HuH-7.5 (cell line): ENCODE data around the gene APOL6.
"Not testable (repeated sequence)": the region's sequence is repeated elsewhere in the genome, so short reads cannot be mapped to it uniquely, and the experiment has no call there.

ENCODE experiments used
- DNase-seq: peaks from one replicate; pipeline ENCODE4 v3.0.0; 2011; ENCODE audit warnings: low spot score

Gene APOL6

GRCh38 chr22:35617137-35617755 lies 31.0 kb upstream of the APOL6 start, which contains the start of gene MB:
Gene MB, minus strand, starts transcription at chr22:35617329. Its CDS starts 72 bp downstream, at chr22:35617257.
- no peak for DNase-seq

DNA sequence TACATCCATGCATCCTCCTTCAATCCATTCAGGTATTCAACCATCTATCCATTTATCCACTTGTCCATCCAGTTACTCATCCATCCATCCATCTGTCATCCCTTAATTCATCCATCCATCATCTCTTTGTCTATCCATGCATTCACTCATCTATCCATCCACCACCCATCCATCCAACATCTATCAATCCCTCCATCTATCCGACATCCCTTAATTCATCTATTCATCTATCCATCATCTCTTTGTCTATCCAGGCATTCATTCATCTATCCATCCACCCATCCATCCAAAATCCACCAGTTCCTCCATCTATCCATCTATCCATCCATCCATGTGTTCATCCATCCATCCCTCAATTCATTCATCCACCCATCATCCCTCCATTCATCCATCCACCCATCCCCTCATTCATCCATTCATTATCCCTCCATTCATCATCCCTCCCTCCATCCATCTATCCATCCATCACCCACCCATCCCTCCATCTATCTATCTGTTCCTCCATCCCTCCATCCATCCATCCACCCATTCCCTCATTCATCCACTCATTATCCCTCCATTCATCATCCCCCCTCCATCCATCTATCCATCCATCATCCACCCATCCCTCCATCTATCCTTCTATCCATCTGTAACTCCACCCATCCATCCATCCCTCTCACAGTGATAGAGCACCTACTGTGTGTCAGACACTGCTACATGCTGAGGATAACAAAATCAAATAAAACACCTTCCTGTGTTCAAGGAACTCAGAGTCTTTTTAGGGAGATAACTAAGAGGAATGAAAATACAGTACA lies 29.6 kb upstream of the APOL6 start:
- DNase-seq = no peak

DNA sequence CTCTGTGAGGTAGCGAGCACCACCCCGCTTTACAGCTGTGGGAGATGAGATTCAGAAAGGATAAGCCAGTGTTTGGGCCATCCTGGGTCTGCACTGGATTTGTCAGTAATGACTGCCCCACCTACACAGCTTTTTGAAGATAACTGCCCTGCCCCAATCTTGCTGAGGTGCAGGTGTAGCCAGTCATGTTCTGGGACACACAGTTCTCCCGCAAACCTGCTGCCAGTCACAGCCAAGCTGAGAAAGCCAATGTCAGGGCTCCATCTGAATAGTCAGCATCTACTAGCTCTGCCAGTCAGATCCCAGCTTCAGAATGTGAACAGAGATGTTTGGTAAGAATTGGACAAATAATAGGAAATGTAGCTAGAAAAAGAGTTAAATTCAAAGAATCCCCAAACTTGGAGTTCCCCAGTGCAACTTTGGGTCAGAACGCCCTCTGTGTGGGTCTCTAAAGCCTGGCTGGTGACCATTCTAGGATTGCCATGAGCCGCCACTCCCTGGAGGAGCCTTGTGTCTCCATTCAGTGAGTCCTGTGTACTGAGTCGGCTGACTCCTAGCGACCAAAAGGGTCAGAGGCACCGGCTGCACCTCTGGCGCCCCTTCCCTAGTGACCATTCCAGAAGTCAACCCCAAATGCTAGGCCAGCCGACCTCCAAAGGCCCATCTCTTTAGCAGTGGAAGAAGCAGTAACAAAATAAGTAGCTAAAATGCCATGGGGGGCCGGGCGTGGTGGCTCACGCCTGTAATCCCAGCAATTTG lies 28.7 kb upstream of the APOL6 start:
- no peak for DNase-seq

DNA sequence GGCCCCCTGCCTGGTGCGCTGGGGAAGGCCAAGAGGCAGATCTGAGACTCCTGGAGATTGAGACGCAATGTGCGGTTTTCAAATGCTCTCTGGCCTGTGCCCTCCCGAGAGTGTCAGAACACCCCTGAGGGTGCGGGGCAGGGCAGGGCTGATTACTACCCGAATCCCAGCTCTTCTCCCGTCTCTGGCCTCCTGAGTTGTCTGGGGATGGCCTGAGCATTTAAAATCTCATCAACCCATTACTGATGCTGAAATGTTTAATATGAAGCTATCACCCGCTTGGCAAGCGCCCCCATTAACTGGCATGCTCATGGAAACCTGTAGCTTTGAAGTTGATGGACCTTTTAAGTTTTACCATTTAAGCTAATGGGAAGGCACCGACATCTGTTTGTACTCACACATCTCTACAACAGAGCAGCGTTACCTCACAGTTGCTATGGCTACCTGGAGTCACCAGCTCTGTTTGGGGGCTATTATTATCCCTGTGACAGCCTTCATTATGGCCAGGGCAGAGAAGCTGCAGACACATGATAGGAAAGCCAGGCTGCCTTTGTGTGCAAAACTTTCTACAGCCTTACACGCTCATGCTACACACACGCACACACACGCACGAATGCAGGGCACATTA lies 27.5 kb upstream of the APOL6 start:
- DNase-seq = no peak

GRCh38 chr22:35621451-35621850 lies 26.8 kb upstream of the APOL6 start:
- no peak for DNase-seq

DNA sequence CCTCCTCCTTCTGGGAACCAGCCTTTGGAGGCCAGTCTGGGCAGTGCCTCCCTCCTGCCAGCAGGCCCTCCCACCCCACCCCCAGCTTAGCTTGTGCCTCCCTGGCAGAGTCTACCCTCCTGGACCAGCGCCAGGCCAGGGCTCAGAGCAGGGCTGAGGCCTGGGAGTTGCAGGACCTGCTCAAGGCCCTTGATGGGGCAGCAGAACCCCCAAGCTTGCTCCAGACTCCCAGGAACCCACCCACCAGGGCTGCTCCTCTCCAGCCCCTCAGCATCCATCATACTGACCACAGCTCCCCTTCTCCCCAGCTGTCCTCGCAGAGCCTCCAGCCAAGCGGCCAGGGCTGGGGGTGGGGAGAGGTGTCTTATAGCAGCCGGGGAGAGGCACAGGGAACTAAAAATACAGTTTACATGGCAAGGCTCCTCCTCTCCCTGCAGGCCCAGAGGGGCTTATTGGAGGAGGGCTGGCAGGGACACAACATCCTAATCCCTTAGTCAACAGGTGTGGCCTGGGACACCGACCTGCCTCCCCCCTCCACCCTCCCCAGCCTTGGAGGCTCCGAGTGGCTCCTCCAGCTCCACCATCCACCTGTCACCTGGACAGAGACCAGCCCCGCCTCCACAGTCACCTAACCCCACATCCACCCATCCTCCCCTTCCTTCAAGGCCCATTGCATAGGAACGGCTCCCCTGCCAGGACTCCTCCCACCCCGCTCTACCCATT lies 25.9 kb upstream of the APOL6 start:
- no peak for DNase-seq

- DNase-seq = not testable (repeated sequence)
Measured at GRCh38 chr22:35623885-35624284, 24.4 kb upstream of the APOL6 start.

DNA sequence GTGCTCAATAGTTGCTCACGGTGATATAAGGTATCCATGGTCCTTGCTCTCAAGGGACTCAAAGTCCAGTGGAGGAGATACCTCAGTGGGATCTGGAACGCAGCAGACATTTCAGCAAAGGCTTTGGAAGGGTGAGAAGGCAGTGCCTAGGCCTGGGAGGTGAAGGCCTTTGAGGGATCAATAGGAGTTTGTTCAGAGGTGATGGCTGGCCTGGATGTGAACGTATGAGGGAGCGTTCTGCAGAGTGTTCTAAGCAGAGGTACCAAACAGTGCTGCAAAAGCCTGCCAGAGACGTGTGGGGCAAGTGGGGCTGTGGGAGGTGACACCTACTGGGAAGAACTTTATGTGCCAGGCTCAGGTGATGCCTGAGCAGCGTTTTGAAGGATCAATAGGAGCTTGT lies 23.7 kb upstream of the APOL6 start:
- DNase-seq = no peak

GRCh38 chr22:35625763-35626432 lies 22.3 kb upstream of the APOL6 start:
- DNase-seq = no peak

GRCh38 chr22:35627267-35628041 lies 20.8 kb upstream of the APOL6 start:
- peak; percentile 72 for DNase-seq

- no peak for DNase-seq
Measured at GRCh38 chr22:35628732-35629131, 19.5 kb upstream of the APOL6 start.

GRCh38 chr22:35629406-35630216 lies 18.6 kb upstream of the APOL6 start:
- no peak for DNase-seq

DNA sequence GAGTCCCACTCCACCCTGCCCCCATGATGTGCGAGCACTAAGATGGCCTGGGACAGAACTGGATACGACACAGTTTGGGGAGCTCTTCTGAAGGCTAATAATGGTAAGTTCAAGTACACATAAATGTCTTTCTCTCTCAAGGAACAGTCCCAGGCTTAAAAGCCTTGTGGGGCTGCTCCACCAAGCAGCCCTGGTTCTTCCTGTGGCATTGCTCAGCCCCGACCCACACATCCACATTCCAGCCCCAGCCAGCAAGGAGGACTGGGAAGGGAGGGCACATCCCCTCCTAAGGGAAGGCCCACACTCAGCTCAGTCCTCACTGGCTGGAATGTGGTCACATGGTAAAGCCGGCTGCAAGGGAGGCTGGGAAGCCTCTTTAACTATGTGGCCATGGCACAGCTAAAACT lies 17.9 kb upstream of the APOL6 start:
- DNase-seq = no peak

DNA sequence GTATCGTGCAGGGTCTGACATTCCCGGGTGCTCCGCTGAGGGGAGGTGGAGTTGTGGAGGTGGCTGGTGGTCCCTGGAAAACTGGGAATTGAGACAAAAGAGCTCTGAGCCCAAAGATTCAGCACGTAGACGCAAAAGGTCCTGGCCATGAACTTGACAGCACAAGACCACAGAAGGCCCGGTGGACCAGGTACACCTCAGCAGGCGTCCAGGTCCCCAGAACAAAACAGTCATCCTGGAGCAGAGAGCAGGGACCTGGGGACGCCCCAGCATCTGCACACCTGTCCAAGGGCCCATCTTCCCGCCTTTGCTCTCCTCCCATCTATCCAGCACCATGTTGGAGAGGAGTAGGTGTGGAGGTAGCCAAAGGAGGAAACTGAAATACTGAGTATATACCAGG lies 17.4 kb upstream of the APOL6 start:
- no peak for DNase-seq

GRCh38 chr22:35631597-35631996 lies 16.6 kb upstream of the APOL6 start:
- peak; percentile 37 for DNase-seq

DNA sequence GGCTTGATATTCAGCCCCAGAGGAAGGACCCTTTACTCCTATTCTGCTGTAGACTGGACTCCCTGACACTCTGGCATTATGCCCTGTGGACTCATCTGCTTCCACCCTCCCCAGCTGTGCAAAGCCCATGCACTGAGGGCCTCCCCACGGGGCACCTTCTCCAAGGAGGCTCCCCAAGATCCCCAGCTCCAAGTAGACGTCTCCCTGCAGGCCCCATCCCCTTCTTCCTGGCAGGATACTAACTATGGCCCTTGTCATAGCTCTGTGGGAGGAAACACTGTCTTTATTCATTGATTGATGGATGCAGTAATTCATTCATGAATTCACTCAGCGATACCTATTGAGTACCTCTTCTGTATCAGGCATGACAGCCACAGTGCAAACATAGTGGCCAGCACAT lies 15.3 kb upstream of the APOL6 start:
- no peak for DNase-seq

GRCh38 chr22:35633520-35633919 lies 14.7 kb upstream of the APOL6 start:
- no peak for DNase-seq

GRCh38 chr22:35634015-35634414 lies 14.2 kb upstream of the APOL6 start:
- no peak for DNase-seq

DNA sequence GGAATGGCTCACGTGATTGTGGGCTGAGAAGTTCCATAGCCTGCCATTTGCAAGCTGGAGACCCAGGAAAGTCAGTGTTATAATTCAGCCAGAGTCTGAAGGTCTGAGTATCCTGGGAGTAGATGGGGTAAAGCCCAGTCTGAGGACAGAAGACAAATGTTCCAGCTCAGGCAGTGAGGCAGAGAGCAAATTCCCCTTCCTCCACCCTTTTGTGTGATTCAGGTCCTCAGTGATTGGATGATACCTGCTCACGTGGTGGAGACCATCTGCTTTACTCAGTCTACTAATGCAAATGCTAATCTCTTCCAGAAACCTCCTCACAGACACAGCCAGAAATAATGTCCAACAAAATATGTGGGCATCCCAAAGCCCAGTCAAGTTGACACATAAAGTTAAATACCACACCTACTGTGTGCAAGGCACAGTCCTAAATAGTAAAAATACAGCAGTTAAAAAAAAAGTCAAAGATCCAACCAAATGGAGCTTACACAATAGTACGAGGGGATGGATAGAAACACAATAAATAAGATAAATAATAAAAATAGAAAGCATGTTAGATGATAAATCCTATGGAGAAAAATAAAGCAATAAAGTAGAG lies 13.2 kb upstream of the APOL6 start:
- DNase-seq = no peak
